Smooth muscle cell (in vitro differentiated cells): ENCODE measurements around the gene KBTBD7. TPM values are rescaled to one million over a fixed set of nuclear protein-coding genes. Genes with fewer than 3 reads are reported as not detected.

Source experiments
- DNase-seq: peaks from one replicate; lab custom pipeline; 2025; ENCODE audit not compliant: unreplicated experiment; lab: John Stamatoyannopoulos, UW
- H2AFZ ChIP-seq: fragments of 200-600 bp; sonication (generic); 2 replicates; pipeline ENCODE4 v1.6.0; 2016; ENCODE audit warnings: antibody characterized with exemption, low read depth, mild to moderate bottlenecking
- H3F3A ChIP-seq: fragments of 200-600 bp; sonication (generic); 2 replicates; pipeline ENCODE4 v1.6.0; 2017; ENCODE audit warnings: antibody characterized with exemption, low read depth
- H3K27ac ChIP-seq: fragments of 200-600 bp; sonication (generic); 2 replicates; pipeline ENCODE4 v1.5.1; 2016; ENCODE audit warnings: low read depth, mild to moderate bottlenecking
- H3K27me3 ChIP-seq: fragments of 200-600 bp; sonication (generic); 2 replicates; pipeline ENCODE4 v1.6.1; 2016; ENCODE audit warnings: low read depth, mild to moderate bottlenecking
- H3K36me3 ChIP-seq: fragments of 200-600 bp; sonication (generic); 2 replicates; pipeline ENCODE4 v1.5.1; 2016; ENCODE audit warnings: low read depth
- H3K4me1 ChIP-seq: fragments of 200-600 bp; sonication (generic); 2 replicates; pipeline ENCODE4 v1.5.1; 2016; ENCODE audit warnings: low read depth
- H3K4me2 ChIP-seq: fragments of 200-600 bp; sonication (generic); 2 replicates; pipeline ENCODE4 v1.6.0; 2016; ENCODE audit warnings: mild to moderate bottlenecking
- H3K4me3 ChIP-seq: fragments of 200-600 bp; sonication (generic); 2 replicates; pipeline ENCODE4 v1.5.1; 2016; ENCODE audit warnings: mild to moderate bottlenecking
- H3K79me2 ChIP-seq: fragments of 200-600 bp; sonication (generic); 2 replicates; pipeline ENCODE4 v1.6.0; 2016; ENCODE audit warnings: low read depth, mild to moderate bottlenecking
- H3K9ac ChIP-seq: fragments of 200-600 bp; sonication (generic); 2 replicates; pipeline ENCODE4 v1.6.0; 2016; ENCODE audit warnings: low read depth
- H3K9me3 ChIP-seq: fragments of 200-600 bp; sonication (generic); replicated peaks from 2 replicates; pipeline ENCODE4 v1.5.1; 2016; ENCODE audit warnings: low read depth
- H4K20me1 ChIP-seq: fragments of 200-600 bp; sonication (generic); 2 replicates; pipeline ENCODE4 v1.6.0; 2016; ENCODE audit warnings: low read depth
- CTCF ChIP-seq: fragments of 200-600 bp; sonication (generic); IDR thresholded peaks from 2 replicates; pipeline ENCODE4 v1.5.1; 2017; ENCODE audit warnings: borderline replicate concordance, mild to moderate bottlenecking, antibody characterized with exemption; ENCODE audit not compliant: insufficient read depth, poor library complexity, severe bottlenecking
- WGBS: methylation state at CpG from one replicate; pipeline ENCODE4 v1.1.7; 2016; ENCODE audit warnings: low lambda C conversion rate; 5-methylcytosine and 5-hydroxymethylcytosine counted together
- polyA plus RNA-seq: library from polyadenylated mRNA; unstranded; fragments of >200 nt; fragmentation: Nextera tagmentation; extraction: Ambion mirVana; gene quantifications from 2 replicates; pipeline ENCODE4 v1.2.1, GENCODE V29; 2016
- total RNA-seq: library from RNA; depleted of rRNA; stranded (reverse); fragments of >200 nt; gene quantifications from 2 replicates; pipeline ENCODE4 v1.2.3, GENCODE V29; 2014

Gene KBTBD7
- total and polyA plus RNA-seq, 2 experiments from 2014 or later, result 3.9 to 6.7 TPM

GRCh38 chr13:41150058-41150457 lies 44.3 kb downstream of the KBTBD7 start:
- Histone ChIP-seq H3F3A (no peaks in the 10 kb centered on the region), H3K36me3 (peaks cover 8% of the 10 kb centered on the region), H3K9me3 (peaks cover 36% of the 10 kb centered on the region), H3K27me3 (no peaks in the 10 kb centered on the region), H3K79me2 (no peaks in the 10 kb centered on the region), H3K27ac (no peak overlapping the region), H3K4me3 (no peak overlapping the region), H3K9ac (no peak overlapping the region), H4K20me1 (no peaks in the 10 kb centered on the region), H2AFZ (no peak overlapping the region), H3K4me2 (no peak overlapping the region), H3K4me1 (no peaks in the 10 kb centered on the region)
- no peak for DNase-seq
- TF ChIP-seq CTCF, result no peak
- 93% methylated on average over 2 of the region's 2 CpGs for WGBS

GRCh38 chr13:41148419-41149283 lies 45.7 kb downstream of the KBTBD7 start:
- peaks cover 36% of the 10 kb centered on the region for H3K9me3 ChIP-seq
- no peaks in the 10 kb centered on the region for H3K4me1 ChIP-seq
- H3K27ac ChIP-seq, result no peak overlapping the region
- H2AFZ ChIP-seq, result no peak overlapping the region
- 92% methylated on average over 3 of the region's 3 CpGs for WGBS
- H3K4me2 ChIP-seq, result no peak overlapping the region
- TF ChIP-seq CTCF, result no peak
- no peaks in the 10 kb centered on the region for H4K20me1 ChIP-seq
- H3K27me3 ChIP-seq, result no peaks in the 10 kb centered on the region
- peaks cover 8% of the 10 kb centered on the region for H3K36me3 ChIP-seq
- DNase-seq, result no peak
- no peak overlapping the region for H3K9ac ChIP-seq
- no peak overlapping the region for H3K4me3 ChIP-seq
- H3F3A ChIP-seq, result no peaks in the 10 kb centered on the region
- H3K79me2 ChIP-seq, result no peaks in the 10 kb centered on the region

- Histone ChIP-seq H3K27me3 (no peaks in the 10 kb centered on the region), H3K4me1 (no peaks in the 10 kb centered on the region), H3K36me3 (peaks cover 8% of the 10 kb centered on the region), H3F3A (no peaks in the 10 kb centered on the region), H3K79me2 (no peaks in the 10 kb centered on the region), H3K4me2 (no peak overlapping the region), H2AFZ (no peak overlapping the region), H3K9ac (no peak overlapping the region), H3K4me3 (no peak overlapping the region), H4K20me1 (no peaks in the 10 kb centered on the region), H3K9me3 (peaks cover 35% of the 10 kb centered on the region), H3K27ac (no peak overlapping the region)
- no peak for TF ChIP-seq CTCF
- 91% methylated on average over 4 of the region's 4 CpGs for WGBS
- DNase-seq, result no peak
Observed at GRCh38 chr13:41145136-41145908, 49.0 kb downstream of the KBTBD7 start.
